HepG2 (cell line): Measurements from ENCODE around the gene ERFL. TPM values are rescaled to one million over a fixed set of nuclear protein-coding genes. Genes with fewer than 3 reads are reported as not detected.

ENCODE experiments used
- ARNT ChIP-seq: fragments of 450-650 bp; IDR thresholded peaks from 2 replicates; pipeline ENCODE4 v1.6.1; 2017
- CCDC6 ChIP-seq: sonication (generic); formaldehyde crosslinking; IDR thresholded peaks from 2 replicates; pipeline ENCODE4 v1.8.1; 2022; ENCODE audit warnings: mild to moderate bottlenecking, missing genetic modification reagents, moderate library complexity
- CENPT ChIP-seq: sonication (generic); formaldehyde crosslinking; IDR thresholded peaks from 2 replicates; pipeline ENCODE4 v1.8.0; 2022; ENCODE audit warnings: low read depth, mild to moderate bottlenecking, moderate library complexity, missing genetic modification reagents
- FOXP4 ChIP-seq: sonication (generic); formaldehyde crosslinking; IDR thresholded peaks from 2 replicates; pipeline ENCODE4 v1.4.0; 2020; ENCODE audit warnings: missing genetic modification reagents
- GATA4 ChIP-seq: sonication (generic); IDR thresholded peaks from 2 replicates; pipeline ENCODE4 v1.6.1; 2016; ENCODE audit warnings: antibody characterized with exemption, low read depth, borderline replicate concordance
- NPAS2 ChIP-seq: sonication (generic); formaldehyde crosslinking; IDR thresholded peaks from 2 replicates; pipeline ENCODE4 v1.8.0; 2022; ENCODE audit warnings: mild to moderate bottlenecking, missing genetic modification reagents, borderline replicate concordance
- PTBP1 ChIP-seq: fragments of 200-400 bp; formaldehyde crosslinking; IDR thresholded peaks from 2 replicates; pipeline ENCODE4 v1.6.1; 2018; ENCODE audit warnings: low read length, low read depth; ENCODE audit not compliant: poor library complexity, severe bottlenecking
- TAF15 ChIP-seq: fragments of 200-400 bp; formaldehyde crosslinking; IDR thresholded peaks from one replicate; pipeline ENCODE4 v1.6.1; 2018; ENCODE audit warnings: mild to moderate bottlenecking, low read depth, low read length; ENCODE audit not compliant: poor library complexity, severe bottlenecking
- ZBTB25 ChIP-seq: IDR thresholded peaks from 2 replicates; pipeline ENCODE4 v1.6.1; 2018; ENCODE audit warnings: missing genetic modification reagents
- ZIK1 ChIP-seq: sonication (generic); formaldehyde crosslinking; IDR thresholded peaks from 2 replicates; pipeline ENCODE4 v1.5.0; 2020; ENCODE audit warnings: mild to moderate bottlenecking, low read depth, missing genetic modification reagents, borderline replicate concordance
- ZNF766 ChIP-seq: sonication (generic); formaldehyde crosslinking; IDR thresholded peaks from 2 replicates; pipeline ENCODE4 v1.5.0; 2020; ENCODE audit warnings: missing genetic modification reagents, borderline replicate concordance
- ZNF839 ChIP-seq: sonication (generic); formaldehyde crosslinking; IDR thresholded peaks from 2 replicates; pipeline ENCODE4 v1.4.0; 2020; ENCODE audit warnings: missing genetic modification reagents, mild to moderate bottlenecking, borderline replicate concordance
- polyA plus RNA-seq, 8 experiments: library from polyadenylated mRNA; depleted of rRNA in 3 of 8; stranded (reverse) in 7 of 8; unstranded in 1 of 8; fragments of >200 nt; fragmentation: Illumina TruSeq in 4 of 8; extraction: Trizol in 4 of 8; gene quantifications; 2 replicates each; pipeline versions ENCODE4 v1.2.1 to v1.2.3, GENCODE V29; 2011 to 2016; ENCODE audit warnings: low read depth in 4 of 8, missing spikeins in 1 of 8, mixed read lengths in 1 of 8; ENCODE audit not compliant: insufficient read depth in 1 of 8
- total RNA-seq, 5 experiments: library from RNA; depleted of rRNA; stranded (reverse); fragments of >200 nt; fragmentation: Illumina TruSeq; extraction: Trizol; gene quantifications; 2 replicates each; pipeline ENCODE4 v1.2.3, GENCODE V29; 2016; ENCODE audit warnings: low read depth in 1 of 5
- TF ChIP-seq, protein P1 (sequence below): sonication (generic); formaldehyde crosslinking; IDR thresholded peaks from 2 replicates; pipeline ENCODE4 v1.4.0; 2020; ENCODE audit warnings: mild to moderate bottlenecking, missing genetic modification reagents
- TF ChIP-seq, protein P2 (sequence below): sonication (generic); formaldehyde crosslinking; IDR thresholded peaks from 2 replicates; pipeline ENCODE4 v1.4.0; 2020; ENCODE audit warnings: mild to moderate bottlenecking, missing genetic modification reagents, borderline replicate concordance
- TF ChIP-seq, protein P3 (sequence below): sonication (generic); formaldehyde crosslinking; IDR thresholded peaks from 2 replicates; pipeline ENCODE4 v1.5.0; 2020; ENCODE audit warnings: mild to moderate bottlenecking, missing genetic modification reagents

The ERFL gene
- total and polyA plus RNA-seq, 2 of the 13 experiments (the other 11 are each of a cell fraction or from before 2014, with no cell fraction given), result not detected

GRCh38 chr19:41882568-41883462 lies 45.4 kb downstream of the ERFL start, which contains the start of gene ARHGEF1 (continued):
- TF ChIP-seq, protein P1, sequence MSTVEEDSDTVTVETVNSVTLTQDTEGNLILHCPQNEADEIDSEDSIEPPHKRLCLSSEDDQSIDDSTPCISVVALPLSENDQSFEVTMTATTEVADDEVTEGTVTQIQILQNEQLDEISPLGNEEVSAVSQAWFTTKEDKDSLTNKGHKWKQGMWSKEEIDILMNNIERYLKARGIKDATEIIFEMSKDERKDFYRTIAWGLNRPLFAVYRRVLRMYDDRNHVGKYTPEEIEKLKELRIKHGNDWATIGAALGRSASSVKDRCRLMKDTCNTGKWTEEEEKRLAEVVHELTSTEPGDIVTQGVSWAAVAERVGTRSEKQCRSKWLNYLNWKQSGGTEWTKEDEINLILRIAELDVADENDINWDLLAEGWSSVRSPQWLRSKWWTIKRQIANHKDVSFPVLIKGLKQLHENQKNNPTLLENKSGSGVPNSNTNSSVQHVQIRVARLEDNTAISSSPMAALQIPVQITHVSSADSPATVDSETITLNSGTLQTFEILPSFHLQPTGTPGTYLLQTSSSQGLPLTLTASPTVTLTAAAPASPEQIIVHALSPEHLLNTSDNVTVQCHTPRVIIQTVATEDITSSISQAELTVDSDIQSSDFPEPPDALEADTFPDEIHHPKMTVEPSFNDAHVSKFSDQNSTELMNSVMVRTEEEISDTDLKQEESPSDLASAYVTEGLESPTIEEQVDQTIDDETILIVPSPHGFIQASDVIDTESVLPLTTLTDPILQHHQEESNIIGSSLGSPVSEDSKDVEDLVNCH, result no peak
- TF ChIP-seq FOXP4 (CRISPR knock-in tag) (no peak), ARNT (no peak), ZBTB25 (CRISPR knock-in tag) (peak; percentile 59; the same call in 1 of the 2 replicates), ZNF839 (CRISPR knock-in tag) (no peak), PTBP1 (no peak), TAF15 (no peak), ZIK1 (CRISPR knock-in tag) (no peak), ZNF766 (no peak), GATA4 (no peak), CCDC6 (CRISPR knock-in tag) (no peak), NPAS2 (CRISPR knock-in tag) (no peak), CENPT (CRISPR knock-in tag) (no peak)
- TF ChIP-seq, protein P2, sequence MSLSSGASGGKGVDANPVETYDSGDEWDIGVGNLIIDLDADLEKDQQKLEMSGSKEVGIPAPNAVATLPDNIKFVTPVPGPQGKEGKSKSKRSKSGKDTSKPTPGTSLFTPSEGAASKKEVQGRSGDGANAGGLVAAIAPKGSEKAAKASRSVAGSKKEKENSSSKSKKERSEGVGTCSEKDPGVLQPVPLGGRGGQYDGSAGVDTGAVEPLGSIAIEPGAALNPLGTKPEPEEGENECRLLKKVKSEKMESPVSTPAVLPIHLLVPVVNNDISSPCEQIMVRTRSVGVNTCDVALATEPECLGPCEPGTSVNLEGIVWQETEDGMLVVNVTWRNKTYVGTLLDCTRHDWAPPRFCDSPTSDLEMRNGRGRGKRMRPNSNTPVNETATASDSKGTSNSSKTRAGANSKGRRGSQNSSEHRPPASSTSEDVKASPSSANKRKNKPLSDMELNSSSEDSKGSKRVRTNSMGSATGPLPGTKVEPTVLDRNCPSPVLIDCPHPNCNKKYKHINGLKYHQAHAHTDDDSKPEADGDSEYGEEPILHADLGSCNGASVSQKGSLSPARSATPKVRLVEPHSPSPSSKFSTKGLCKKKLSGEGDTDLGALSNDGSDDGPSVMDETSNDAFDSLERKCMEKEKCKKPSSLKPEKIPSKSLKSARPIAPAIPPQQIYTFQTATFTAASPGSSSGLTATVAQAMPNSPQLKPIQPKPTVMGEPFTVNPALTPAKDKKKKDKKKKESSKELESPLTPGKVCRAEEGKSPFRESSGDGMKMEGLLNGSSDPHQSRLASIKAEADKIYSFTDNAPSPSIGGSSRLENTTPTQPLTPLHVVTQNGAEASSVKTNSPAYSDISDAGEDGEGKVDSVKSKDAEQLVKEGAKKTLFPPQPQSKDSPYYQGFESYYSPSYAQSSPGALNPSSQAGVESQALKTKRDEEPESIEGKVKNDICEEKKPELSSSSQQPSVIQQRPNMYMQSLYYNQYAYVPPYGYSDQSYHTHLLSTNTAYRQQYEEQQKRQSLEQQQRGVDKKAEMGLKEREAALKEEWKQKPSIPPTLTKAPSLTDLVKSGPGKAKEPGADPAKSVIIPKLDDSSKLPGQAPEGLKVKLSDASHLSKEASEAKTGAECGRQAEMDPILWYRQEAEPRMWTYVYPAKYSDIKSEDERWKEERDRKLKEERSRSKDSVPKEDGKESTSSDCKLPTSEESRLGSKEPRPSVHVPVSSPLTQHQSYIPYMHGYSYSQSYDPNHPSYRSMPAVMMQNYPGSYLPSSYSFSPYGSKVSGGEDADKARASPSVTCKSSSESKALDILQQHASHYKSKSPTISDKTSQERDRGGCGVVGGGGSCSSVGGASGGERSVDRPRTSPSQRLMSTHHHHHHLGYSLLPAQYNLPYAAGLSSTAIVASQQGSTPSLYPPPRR (CRISPR knock-in tag), result no peak
- TF ChIP-seq, protein P3, sequence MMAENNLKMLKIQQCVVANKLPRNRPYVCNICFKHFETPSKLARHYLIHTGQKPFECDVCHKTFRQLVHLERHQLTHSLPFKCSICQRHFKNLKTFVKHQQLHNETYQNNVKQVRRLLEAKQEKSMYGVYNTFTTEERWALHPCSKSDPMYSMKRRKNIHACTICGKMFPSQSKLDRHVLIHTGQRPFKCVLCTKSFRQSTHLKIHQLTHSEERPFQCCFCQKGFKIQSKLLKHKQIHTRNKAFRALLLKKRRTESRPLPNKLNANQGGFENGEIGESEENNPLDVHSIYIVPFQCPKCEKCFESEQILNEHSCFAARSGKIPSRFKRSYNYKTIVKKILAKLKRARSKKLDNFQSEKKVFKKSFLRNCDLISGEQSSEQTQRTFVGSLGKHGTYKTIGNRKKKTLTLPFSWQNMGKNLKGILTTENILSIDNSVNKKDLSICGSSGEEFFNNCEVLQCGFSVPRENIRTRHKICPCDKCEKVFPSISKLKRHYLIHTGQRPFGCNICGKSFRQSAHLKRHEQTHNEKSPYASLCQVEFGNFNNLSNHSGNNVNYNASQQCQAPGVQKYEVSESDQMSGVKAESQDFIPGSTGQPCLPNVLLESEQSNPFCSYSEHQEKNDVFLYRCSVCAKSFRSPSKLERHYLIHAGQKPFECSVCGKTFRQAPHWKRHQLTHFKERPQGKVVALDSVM, result 0 out of 2 replicates have a peak, but pooled peaks have one; percentile 15
